HFFc6 (cell line): ENCODE data around the gene KLRC1. TPM values are rescaled to one million over a fixed set of nuclear protein-coding genes. Genes with fewer than 3 reads are reported as not detected.

Experiments
- DNase-seq: peaks from one replicate; pipeline ENCODE4 v3.0.0-alpha.2; 2018
- H3K27ac Mint-ChIP-seq: 2 replicates; pipeline ENCODE4 v1.8.0; 2020; ENCODE audit warnings: mild to moderate bottlenecking, mixed read lengths
- H3K27me3 Mint-ChIP-seq: 2 replicates; pipeline ENCODE4 v1.8.0; 2021; ENCODE audit warnings: mild to moderate bottlenecking, moderate library complexity, mixed read lengths; ENCODE audit not compliant: insufficient read depth
- H3K36me3 Mint-ChIP-seq: 2 replicates; pipeline ENCODE4 v1.8.0; 2021; ENCODE audit warnings: low read depth, mixed read lengths
- H3K4me1 Mint-ChIP-seq: 2 replicates; pipeline ENCODE4 v1.8.0; 2020; ENCODE audit warnings: low read depth, mixed read lengths
- H3K4me3 Mint-ChIP-seq: 2 replicates; pipeline ENCODE4 v1.8.0; 2020; ENCODE audit warnings: mild to moderate bottlenecking, moderate library complexity, mixed read lengths
- H3K9me3 Mint-ChIP-seq: 2 replicates; pipeline ENCODE4 v1.8.0; 2020; ENCODE audit warnings: mild to moderate bottlenecking, mixed read lengths
- CTCF ChIP-seq: fragments of 200-600 bp; sonication (generic); IDR thresholded peaks from 2 replicates; pipeline ENCODE4 v1.5.0; 2021; ENCODE audit warnings: antibody characterized with exemption, mild to moderate bottlenecking
- total RNA-seq, 6 experiments: library from RNA; stranded (reverse); fragmentation: NEBNext Ultra II Directional; extraction: Animal tissue kit (Norgen Biotek cat#: 25700); gene quantifications; 2 replicates in 1 of 6; 3 replicates in 5 of 6; pipeline ENCODE4 v1.2.3, GENCODE V29; 2021

The KLRC1 gene
- total RNA-seq, 6 experiments from 2014 or later = not detected

GRCh38 chr12:10409392-10409791, 43.8 kb downstream of the KLRC1 start, which contains the start of gene KLRC4:
KLRC4 (minus strand) TSS chr12:10409757; CDS start chr12:10409575, 182 bp downstream.
- no peak within 1 kb of the TSS for H3K27ac Mint-ChIP-seq
- no peaks in the 10 kb centered on the region for H3K36me3 Mint-ChIP-seq
- no peak for TF ChIP-seq CTCF
- H3K27me3 Mint-ChIP-seq = peaks cover 4% of the 10 kb centered on the region; the same call in 1 of the 2 replicates
- no peak within 1 kb of the TSS for H3K4me3 Mint-ChIP-seq
- H3K9me3 Mint-ChIP-seq = no peaks in the 10 kb centered on the region
- DNase-seq = no peak
- H3K4me1 Mint-ChIP-seq = no peaks in the 10 kb centered on the region

GRCh38 chr12:10408842-10409241, 44.3 kb downstream of the KLRC1 start:
- Mint-ChIP-seq H3K27me3 (peaks cover 4% of the 10 kb centered on the region; the same call in 1 of the 2 replicates), H3K9me3 (no peaks in the 10 kb centered on the region), H3K4me3 (no peak overlapping the region), H3K27ac (no peak overlapping the region), H3K36me3 (no peaks in the 10 kb centered on the region), H3K4me1 (no peaks in the 10 kb centered on the region)
- TF ChIP-seq CTCF = no peak
- no peak for DNase-seq

- Mint-ChIP-seq H3K27ac (no peak overlapping the region), H3K9me3 (no peaks in the 10 kb centered on the region), H3K36me3 (no peaks in the 10 kb centered on the region), H3K4me3 (no peak overlapping the region), H3K27me3 (peaks cover 4% of the 10 kb centered on the region; the same call in 1 of the 2 replicates), H3K4me1 (no peaks in the 10 kb centered on the region)
- TF ChIP-seq CTCF = no peak
- DNase-seq = no peak
Observed at GRCh38 chr12:10406725-10407124, 46.5 kb downstream of the KLRC1 start.

GRCh38 chr12:10405294-10405693, 47.9 kb downstream of the KLRC1 start:
- no peaks in the 10 kb centered on the region for H3K36me3 Mint-ChIP-seq
- TF ChIP-seq CTCF = no peak
- H3K4me3 Mint-ChIP-seq = no peak overlapping the region
- H3K27ac Mint-ChIP-seq = no peak overlapping the region
- peaks cover 4% of the 10 kb centered on the region; the same call in 1 of the 2 replicates for H3K27me3 Mint-ChIP-seq
- no peak for DNase-seq
- H3K9me3 Mint-ChIP-seq = no peaks in the 10 kb centered on the region
- no peaks in the 10 kb centered on the region for H3K4me1 Mint-ChIP-seq

GRCh38 chr12:10404798-10405197, 48.4 kb downstream of the KLRC1 start:
- Mint-ChIP-seq H3K4me3 (no peak overlapping the region), H3K9me3 (no peaks in the 10 kb centered on the region), H3K4me1 (no peaks in the 10 kb centered on the region), H3K27ac (no peak overlapping the region), H3K36me3 (no peaks in the 10 kb centered on the region), H3K27me3 (peaks cover 4% of the 10 kb centered on the region; the same call in 1 of the 2 replicates)
- no peak for DNase-seq
- TF ChIP-seq CTCF = no peak

GRCh38 chr12:10400829-10401228, 52.3 kb downstream of the KLRC1 start:
- no peak overlapping the region for H3K27ac Mint-ChIP-seq
- H3K4me1 Mint-ChIP-seq = peaks cover 3% of the 10 kb centered on the region
- TF ChIP-seq CTCF = no peak
- no peak for DNase-seq
- no peak overlapping the region for H3K4me3 Mint-ChIP-seq
- H3K36me3 Mint-ChIP-seq = no peaks in the 10 kb centered on the region
- no peaks in the 10 kb centered on the region; the same call in 1 of the 2 replicates for H3K27me3 Mint-ChIP-seq
- no peaks in the 10 kb centered on the region for H3K9me3 Mint-ChIP-seq
